SK-N-SH (cell line): Measurements from ENCODE around the gene RRM2. TPM values are rescaled to one million over a fixed set of nuclear protein-coding genes. Genes with fewer than 3 reads are reported as not detected.

ENCODE experiments used
- CTCF ChIA-PET: fragments of 300-600, 350-600 bp; formaldehyde crosslinking; extraction: SDS; loops from one replicate; lab custom pipeline; 2021; lab: Yijun Ruan, JAX
- POLR2A ChIA-PET: fragments of 350-600 bp; sonication (Branson Sonifier 250); formaldehyde crosslinking; extraction: SDS; loops from one replicate; lab custom pipeline; 2020; ENCODE audit warnings: antibody characterized with exemption, inconsistent platforms; lab: Yijun Ruan, JAX
- DNase-seq: peaks from one replicate; pipeline ENCODE4 v3.0.0; 2012
- H2AFZ ChIP-seq: fragments of 200-600 bp; sonication (generic); 2 replicates; pipeline ENCODE4 v1.8.1; 2016; ENCODE audit warnings: antibody characterized with exemption, mild to moderate bottlenecking, low read depth
- H3F3A ChIP-seq: fragments of 200-600 bp; sonication (generic); replicated peaks from 2 replicates; pipeline ENCODE3; 2016; ENCODE audit warnings: antibody characterized with exemption, mild to moderate bottlenecking; ENCODE audit not compliant: insufficient read depth
- H3K27ac ChIP-seq, 2 experiments: fragments of 200-500 bp in 1 of 2; fragments of 200-600 bp in 1 of 2; sonication (Bioruptor generic) in 1 of 2; sonication (generic), shearing (Covaris generic) in 1 of 2; 2 replicates each; pipeline versions ENCODE4 v1.5.1 to v1.6.1; 2014 to 2016; ENCODE audit warnings: low read depth in 2 of 2, inconsistent platforms in 1 of 2, low read length in 1 of 2, mild to moderate bottlenecking in 1 of 2, mixed read lengths in 1 of 2
- H3K27me3 ChIP-seq: fragments of 200-600 bp; sonication (generic), shearing (Covaris generic); 2 replicates; pipeline ENCODE4 v1.6.1; 2016; ENCODE audit warnings: mixed run types; ENCODE audit not compliant: insufficient read depth
- H3K36me3 ChIP-seq, 2 experiments: fragments of 200-500 bp in 1 of 2; fragments of 200-600 bp in 1 of 2; sonication (Bioruptor generic) in 1 of 2; sonication (generic) in 1 of 2; replicated peaks in 1 of 2; 2 replicates each; pipeline versions ENCODE3 to v1.5.1; 2014 to 2016; ENCODE audit warnings: low read length in 1 of 2, mild to moderate bottlenecking in 1 of 2; ENCODE audit not compliant: insufficient read depth in 2 of 2, control insufficient read depth in 1 of 2
- H3K4me1 ChIP-seq, 2 experiments: fragments of 200-500 bp in 1 of 2; fragments of 200-600 bp in 1 of 2; sonication (Bioruptor generic) in 1 of 2; sonication (generic), shearing (Covaris generic) in 1 of 2; 2 replicates each; pipeline versions ENCODE4 v1.5.1 to v1.6.1; 2014 to 2016; ENCODE audit warnings: low read depth in 1 of 2, low read length in 1 of 2, mixed run types in 1 of 2; ENCODE audit not compliant: insufficient read depth in 2 of 2, control insufficient read depth in 1 of 2
- H3K4me2 ChIP-seq: fragments of 200-600 bp; sonication (generic), shearing (Covaris generic); 2 replicates; pipeline ENCODE4 v1.6.1; 2017; ENCODE audit warnings: mixed run types
- H3K4me3 ChIP-seq, 2 experiments: fragments of 200-500 bp in 1 of 2; fragments of 200-600 bp in 1 of 2; sonication (Bioruptor generic) in 1 of 2; sonication (generic), shearing (Covaris generic) in 1 of 2; 2 replicates each; pipeline versions ENCODE4 v1.5.1 to v1.8.1; 2014 to 2016; ENCODE audit warnings: low read depth in 2 of 2, inconsistent platforms in 1 of 2, low read length in 1 of 2, mild to moderate bottlenecking in 1 of 2, mixed read lengths in 1 of 2, moderate library complexity in 1 of 2
- H3K79me2 ChIP-seq: fragments of 200-600 bp; sonication (generic); 2 replicates; pipeline ENCODE4 v1.8.1; 2017; ENCODE audit warnings: mild to moderate bottlenecking; ENCODE audit not compliant: insufficient read depth
- H3K9ac ChIP-seq: fragments of 200-600 bp; sonication (generic); 2 replicates; pipeline ENCODE4 v1.6.1; 2017; ENCODE audit warnings: mixed run types
- H3K9me2 ChIP-seq: fragments of 200-600 bp; sonication (generic); 2 replicates; pipeline ENCODE4 v1.6.1; 2017; ENCODE audit warnings: mixed run types
- H3K9me3 ChIP-seq: fragments of 200-600 bp; sonication (generic); 2 replicates; pipeline ENCODE4 v1.6.1; 2017; ENCODE audit warnings: mixed run types, mild to moderate bottlenecking, moderate library complexity
- H4K20me1 ChIP-seq: fragments of 200-600 bp; sonication (generic); 2 replicates; pipeline ENCODE4 v1.6.1; 2017; ENCODE audit warnings: mild to moderate bottlenecking, mixed run types; ENCODE audit not compliant: insufficient read depth
- CHD2 ChIP-seq: fragments of 150-350 bp; IDR thresholded peaks from 2 replicates; pipeline ENCODE4 v1.6.1; 2018; ENCODE audit warnings: low read length; ENCODE audit not compliant: partially characterized antibody
- CTCF ChIP-seq: fragments of 200-600 bp; sonication (generic); IDR thresholded peaks from 2 replicates; pipeline ENCODE4 v1.6.1; 2017; ENCODE audit warnings: antibody characterized with exemption, mild to moderate bottlenecking, moderate library complexity
- ELF1 ChIP-seq: IDR thresholded peaks from 2 replicates; pipeline ENCODE4 v1.4.0; 2012
- EP300 ChIP-seq, 2 experiments: IDR thresholded peaks; 2 replicates each; pipeline versions ENCODE4 v1.4.0 to v1.6.1; 2012; ENCODE audit warnings: borderline replicate concordance in 1 of 2, low read depth in 1 of 2, low read length in 1 of 2
- FOXJ3 ChIP-seq: sonication (generic); formaldehyde crosslinking; IDR thresholded peaks from 2 replicates; pipeline ENCODE4 v1.5.1; 2020; ENCODE audit warnings: mild to moderate bottlenecking, missing genetic modification reagents
- GATA2 ChIP-seq: sonication (generic); formaldehyde crosslinking; IDR thresholded peaks from 2 replicates; pipeline ENCODE4 v1.5.0; 2020; ENCODE audit warnings: mild to moderate bottlenecking, missing genetic modification reagents
- IRF3 ChIP-seq: fragments of 150-350 bp; IDR thresholded peaks from 2 replicates; pipeline ENCODE4 v1.6.1; 2016; ENCODE audit warnings: mild to moderate bottlenecking, low read depth, low read length
- MEF2A ChIP-seq: IDR thresholded peaks from 2 replicates; pipeline ENCODE4 v1.4.0; 2012; ENCODE audit warnings: low read depth, borderline replicate concordance
- NFIC ChIP-seq: IDR thresholded peaks from 2 replicates; pipeline ENCODE4 v1.4.0; 2012; ENCODE audit warnings: borderline replicate concordance
- NRF1 ChIP-seq: IDR thresholded peaks from 2 replicates; pipeline ENCODE4 v1.6.1; 2012; ENCODE audit warnings: low read depth, mild to moderate bottlenecking, low read length
- RAD21 ChIP-seq: IDR thresholded peaks from 2 replicates; pipeline ENCODE4 v1.6.1; 2012; ENCODE audit warnings: mild to moderate bottlenecking, low read length
- RXRA ChIP-seq: IDR thresholded peaks from 2 replicates; pipeline ENCODE4 v1.4.0; 2012; ENCODE audit warnings: low read depth, mild to moderate bottlenecking, borderline replicate concordance
- SMC3 ChIP-seq: IDR thresholded peaks from 2 replicates; pipeline ENCODE4 v1.6.1; 2012; ENCODE audit warnings: low read depth, low read length, improper control_type of control experiment
- TCF12 ChIP-seq: IDR thresholded peaks from 2 replicates; pipeline ENCODE4 v1.4.0; 2012
- USF2 ChIP-seq: fragments of 150-350 bp; IDR thresholded peaks from 2 replicates; pipeline ENCODE4 v1.6.1; 2017; ENCODE audit warnings: antibody characterized with exemption, low read length, low read depth, borderline replicate concordance
- ZBTB33 ChIP-seq: IDR thresholded peaks from 2 replicates; pipeline ENCODE4 v1.4.0; 2012; ENCODE audit warnings: low read depth, borderline replicate concordance
- WGBS: methylation state at CpG from one replicate; pipeline ENCODE4 v1.1.6; 2017; ENCODE audit warnings: low lambda C conversion rate; 5-methylcytosine and 5-hydroxymethylcytosine counted together
- polyA plus RNA-seq, 3 experiments: library from polyadenylated mRNA; depleted of rRNA; stranded (reverse); fragments of >200 nt; gene quantifications; 2 replicates each; pipeline ENCODE4 v1.2.3, GENCODE V29; 2012
- TF ChIP-seq, protein P1 (sequence below): IDR thresholded peaks from 2 replicates; pipeline ENCODE4 v1.4.0; 2012; ENCODE audit warnings: low read depth
- TF ChIP-seq, protein P2 (sequence below): IDR thresholded peaks from 2 replicates; pipeline ENCODE4 v1.6.1; 2012; ENCODE audit warnings: mild to moderate bottlenecking, low read depth, low read length, moderate library complexity
- TF ChIP-seq, protein P3 (sequence below): IDR thresholded peaks from 2 replicates; pipeline ENCODE4; 2012

RRM2 gene
- polyA plus RNA-seq, 1 of the 3 experiments (the other 2 are of a cell fraction), result 38.9 TPM

DNA sequence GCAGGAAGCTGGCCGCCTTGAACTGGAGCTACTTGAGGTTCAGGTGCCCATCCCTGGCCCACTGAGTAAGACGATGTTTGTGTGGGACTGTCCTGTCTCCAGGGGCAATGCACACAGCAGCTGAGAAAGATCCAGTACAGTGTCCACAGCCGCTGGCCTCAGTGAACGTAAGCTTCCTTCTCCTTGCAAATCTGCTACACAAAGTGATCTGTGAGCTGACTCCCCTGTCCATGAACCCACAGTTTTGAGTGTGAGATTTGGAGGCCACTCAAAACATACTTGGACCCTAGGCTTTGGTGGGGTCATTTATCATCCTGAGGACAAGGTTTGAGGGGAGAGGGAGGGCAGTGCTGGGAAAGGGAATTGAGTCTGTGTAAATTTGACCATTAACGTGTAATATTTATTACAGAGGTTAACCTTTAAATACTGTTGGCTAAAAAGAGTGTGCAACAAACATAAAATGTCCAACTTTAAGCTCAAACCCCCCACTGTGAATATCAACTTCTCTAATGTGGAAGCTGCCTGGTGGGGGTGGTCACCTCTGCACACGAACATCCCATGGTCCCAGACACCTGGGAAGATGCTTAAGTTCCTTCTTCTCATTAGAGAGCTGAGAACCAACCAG lies 37.4 kb upstream of the RRM2 start (continued):
- TF ChIP-seq, protein P1, sequence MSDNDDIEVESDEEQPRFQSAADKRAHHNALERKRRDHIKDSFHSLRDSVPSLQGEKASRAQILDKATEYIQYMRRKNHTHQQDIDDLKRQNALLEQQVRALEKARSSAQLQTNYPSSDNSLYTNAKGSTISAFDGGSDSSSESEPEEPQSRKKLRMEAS, result no peak
- TF ChIP-seq IRF3, result no peak

GRCh38 chr2:10085668-10086059 lies 36.9 kb upstream of the RRM2 start:
- POLR2A ChIA-PET, result no interaction called here
- H4K20me1 ChIP-seq, result no peaks in the 10 kb centered on the region
- TF ChIP-seq ZBTB33, result no peak
- no peak for TF ChIP-seq FOXJ3 (CRISPR knock-in tag)
- no peak for TF ChIP-seq RXRA
- TF ChIP-seq, protein P2, sequence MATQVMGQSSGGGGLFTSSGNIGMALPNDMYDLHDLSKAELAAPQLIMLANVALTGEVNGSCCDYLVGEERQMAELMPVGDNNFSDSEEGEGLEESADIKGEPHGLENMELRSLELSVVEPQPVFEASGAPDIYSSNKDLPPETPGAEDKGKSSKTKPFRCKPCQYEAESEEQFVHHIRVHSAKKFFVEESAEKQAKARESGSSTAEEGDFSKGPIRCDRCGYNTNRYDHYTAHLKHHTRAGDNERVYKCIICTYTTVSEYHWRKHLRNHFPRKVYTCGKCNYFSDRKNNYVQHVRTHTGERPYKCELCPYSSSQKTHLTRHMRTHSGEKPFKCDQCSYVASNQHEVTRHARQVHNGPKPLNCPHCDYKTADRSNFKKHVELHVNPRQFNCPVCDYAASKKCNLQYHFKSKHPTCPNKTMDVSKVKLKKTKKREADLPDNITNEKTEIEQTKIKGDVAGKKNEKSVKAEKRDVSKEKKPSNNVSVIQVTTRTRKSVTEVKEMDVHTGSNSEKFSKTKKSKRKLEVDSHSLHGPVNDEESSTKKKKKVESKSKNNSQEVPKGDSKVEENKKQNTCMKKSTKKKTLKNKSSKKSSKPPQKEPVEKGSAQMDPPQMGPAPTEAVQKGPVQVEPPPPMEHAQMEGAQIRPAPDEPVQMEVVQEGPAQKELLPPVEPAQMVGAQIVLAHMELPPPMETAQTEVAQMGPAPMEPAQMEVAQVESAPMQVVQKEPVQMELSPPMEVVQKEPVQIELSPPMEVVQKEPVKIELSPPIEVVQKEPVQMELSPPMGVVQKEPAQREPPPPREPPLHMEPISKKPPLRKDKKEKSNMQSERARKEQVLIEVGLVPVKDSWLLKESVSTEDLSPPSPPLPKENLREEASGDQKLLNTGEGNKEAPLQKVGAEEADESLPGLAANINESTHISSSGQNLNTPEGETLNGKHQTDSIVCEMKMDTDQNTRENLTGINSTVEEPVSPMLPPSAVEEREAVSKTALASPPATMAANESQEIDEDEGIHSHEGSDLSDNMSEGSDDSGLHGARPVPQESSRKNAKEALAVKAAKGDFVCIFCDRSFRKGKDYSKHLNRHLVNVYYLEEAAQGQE, result no peak
- TF ChIP-seq, protein P3, sequence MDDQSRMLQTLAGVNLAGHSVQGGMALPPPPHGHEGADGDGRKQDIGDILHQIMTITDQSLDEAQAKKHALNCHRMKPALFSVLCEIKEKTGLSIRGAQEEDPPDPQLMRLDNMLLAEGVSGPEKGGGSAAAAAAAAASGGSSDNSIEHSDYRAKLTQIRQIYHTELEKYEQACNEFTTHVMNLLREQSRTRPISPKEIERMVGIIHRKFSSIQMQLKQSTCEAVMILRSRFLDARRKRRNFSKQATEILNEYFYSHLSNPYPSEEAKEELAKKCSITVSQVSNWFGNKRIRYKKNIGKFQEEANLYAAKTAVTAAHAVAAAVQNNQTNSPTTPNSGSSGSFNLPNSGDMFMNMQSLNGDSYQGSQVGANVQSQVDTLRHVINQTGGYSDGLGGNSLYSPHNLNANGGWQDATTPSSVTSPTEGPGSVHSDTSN, result no peak
- TF ChIP-seq EP300 (IDR thresholded peaks at IDR 0.05; ENCODE audit: borderline replicate concordance in 1 of 2, low read depth in 1 of 2, low read length in 1 of 2), result no peak
- no peak for TF ChIP-seq CTCF
- no peak for TF ChIP-seq ELF1
- TF ChIP-seq CHD2, result no peak
- no peak for TF ChIP-seq TCF12
- TF ChIP-seq NRF1, result no peak
- TF ChIP-seq GATA2 (CRISPR knock-in tag), result no peak
- TF ChIP-seq RAD21, result no peak
- no peak for TF ChIP-seq NFIC
- no peak for TF ChIP-seq SMC3
- no peak for TF ChIP-seq USF2
- no peak for TF ChIP-seq MEF2A
- TF ChIP-seq, all 33 proteins: peak for 0
- Histone ChIP-seq H3K27ac (no peak overlapping the region), H3K27me3 (peaks cover 21% of the 10 kb centered on the region), H2AFZ (no peak overlapping the region), H3F3A (peaks cover 6% of the 10 kb centered on the region), H3K4me2 (no peak overlapping the region), H3K79me2 (no peaks in the 10 kb centered on the region), H3K4me3 (no peak overlapping the region), H3K9me2 (no peaks in the 10 kb centered on the region), H3K9ac (no peak overlapping the region), H3K9me3 (no peaks in the 10 kb centered on the region), H3K36me3 (no peaks in the 10 kb centered on the region), H3K4me1 (no peaks in the 10 kb centered on the region; a peak in 1 of 4 replicates)
- CTCF ChIA-PET, result interaction anchor here (1.0 to 36.2 kb wide), 7 partner anchors 9 to 349 kb away, joined by 3 to 946 read pairs (median 6); partner anchors contain the start of gene CYS1
- DNase-seq, result no peak
- WGBS, result 85% methylated on average over 11 of the region's 11 CpGs
